NCI-H1417 (cell line): ENCODE data around the gene NLGN1.
A peak's percentile ranks its signal among the peaks of the same experiment; 100 is the strongest.

Experiments
- DNase-seq, 3 experiments: peaks; one replicate each; lab custom pipeline; 2025; lab: John Stamatoyannopoulos, UW

Gene NLGN1

GRCh38 chr3:173711619-173712018 lies 314.1 kb downstream of the NLGN1 start:
- no peak for DNase-seq

- DNase-seq: no peak
These were observed 322.0 kb downstream of the NLGN1 start for GRCh38 chr3:173719585-173719984.

- DNase-seq: no peak
These were observed 328.0 kb downstream of the NLGN1 start for GRCh38 chr3:173725507-173725906.

GRCh38 chr3:173730391-173730790 lies 332.8 kb downstream of the NLGN1 start:
- DNase-seq: no peak

GRCh38 chr3:173732237-173732636 lies 334.7 kb downstream of the NLGN1 start:
- DNase-seq: peak in 2 of 3 experiments; percentile 47 to 80

- peak in 1 of 3 experiments; percentile 36 for DNase-seq
These were observed 335.6 kb downstream of the NLGN1 start for GRCh38 chr3:173733029-173733652.

- DNase-seq: no peak
These were observed 336.9 kb downstream of the NLGN1 start for GRCh38 chr3:173734473-173734872.

GRCh38 chr3:173734895-173735294 lies 337.4 kb downstream of the NLGN1 start:
- DNase-seq: no peak

- no peak for DNase-seq
These were observed 338.3 kb downstream of the NLGN1 start for GRCh38 chr3:173735841-173736240.

GRCh38 chr3:173737167-173737808 lies 339.7 kb downstream of the NLGN1 start:
- no peak for DNase-seq

GRCh38 chr3:173739726-173740125 lies 342.2 kb downstream of the NLGN1 start:
- no peak for DNase-seq

- DNase-seq: no peak
These were observed 344.9 kb downstream of the NLGN1 start for GRCh38 chr3:173742491-173742890.

GRCh38 chr3:173743111-173743510 lies 345.6 kb downstream of the NLGN1 start:
- peak in 1 of 3 experiments; percentile 42 for DNase-seq

GRCh38 chr3:173743516-173743915 lies 346.0 kb downstream of the NLGN1 start:
- peak in 1 of 3 experiments; percentile 42 for DNase-seq

GRCh38 chr3:173744479-173744878 lies 346.9 kb downstream of the NLGN1 start:
- no peak for DNase-seq

GRCh38 chr3:173744895-173745294 lies 347.4 kb downstream of the NLGN1 start:
- DNase-seq: no peak

GRCh38 chr3:173745952-173746682 lies 348.6 kb downstream of the NLGN1 start:
- DNase-seq: peak in 1 of 3 experiments; percentile 53

- no peak for DNase-seq
These were observed 349.9 kb downstream of the NLGN1 start for GRCh38 chr3:173747427-173747826.

GRCh38 chr3:173748105-173748504 lies 350.6 kb downstream of the NLGN1 start:
- DNase-seq: no peak

- DNase-seq: peak in 2 of 3 experiments; percentile 15 to 71
These were observed 352.6 kb downstream of the NLGN1 start for GRCh38 chr3:173750095-173750494.

GRCh38 chr3:173750591-173750990 lies 353.0 kb downstream of the NLGN1 start:
- peak in 1 of 3 experiments; percentile 71 for DNase-seq

GRCh38 chr3:173753593-173753992 lies 356.0 kb downstream of the NLGN1 start:
- no peak for DNase-seq

GRCh38 chr3:173755161-173755560 lies 357.6 kb downstream of the NLGN1 start:
- DNase-seq: no peak
